ENCODE data around the gene ZNF747. TPM values are rescaled to one million over a fixed set of nuclear protein-coding genes. Genes with fewer than 3 reads are reported as not detected.

Gene ZNF747
- total RNA-seq, 2 experiments from 2014 or later = 13.6 to 15.0 TPM

- CTCF ChIA-PET = no interaction called here
- POLR2A ChIA-PET = interaction anchor here (0.6 kb wide), 1 partner anchor 16 kb away, joined by 3 read pairs; no protein-coding TSS in a partner anchor
These were observed 35.4 kb downstream of the ZNF747 start for GRCh38 chr16:30499284-30499683.

- POLR2A ChIA-PET = interaction anchor here (0.5 to 1.0 kb wide), 2 partner anchors 8 to 65 kb away, joined by 4 to 7 read pairs; partner anchors contain the start of gene DCTPP1
- CTCF ChIA-PET = interaction anchor here (0.7 kb wide), 1 partner anchor 91 kb away, joined by 3 read pairs; the partner anchor contains the start of gene ZNF785
These were observed 39.9 kb downstream of the ZNF747 start for GRCh38 chr16:30494709-30495108.

GRCh38 chr16:30493941-30494488, 40.6 kb downstream of the ZNF747 start:
- POLR2A ChIA-PET = interaction anchor here (1.0 kb wide), 1 partner anchor 64 kb away, joined by 4 read pairs; the partner anchor contains the start of gene DCTPP1
- CTCF ChIA-PET = no interaction called here

GRCh38 chr16:30491744-30492308, 42.8 kb downstream of the ZNF747 start:
- ChIA-PET CTCF (interaction anchor here (1.1 to 2.1 kb wide), 4 partner anchors 16 to 107 kb away, joined by 3 to 9 read pairs (median 5); no protein-coding TSS in a partner anchor), POLR2A (interaction anchor here (0.7 to 0.8 kb wide), 3 partner anchors 52 to 108 kb away, joined by 3 to 5 read pairs (median 4); no protein-coding TSS in a partner anchor)

- CTCF ChIA-PET = interaction anchor here (1.1 to 2.1 kb wide), 4 partner anchors 16 to 107 kb away, joined by 3 to 9 read pairs (median 5); no protein-coding TSS in a partner anchor
- POLR2A ChIA-PET = interaction anchor here (0.8 kb wide), 1 partner anchor 53 kb away, joined by 5 read pairs; no protein-coding TSS in a partner anchor
These were observed 43.4 kb downstream of the ZNF747 start for GRCh38 chr16:30491229-30491628.

- CTCF ChIA-PET = interaction anchor here (0.7 to 1.7 kb wide), 3 partner anchors 60 to 126 kb away, joined by 3 to 5 read pairs (median 3); partner anchors contain the start of gene DCTPP1
- POLR2A ChIA-PET = interaction anchor here (0.6 kb wide), 1 partner anchor 22 kb away, joined by 3 read pairs; no protein-coding TSS in a partner anchor
These were observed 44.4 kb downstream of the ZNF747 start for GRCh38 chr16:30490210-30490609.

GRCh38 chr16:30488764-30489605, 45.7 kb downstream of the ZNF747 start:
- CTCF ChIA-PET = interaction anchor here (0.7 to 2.0 kb wide), 5 partner anchors 14 to 109 kb away, joined by 3 to 6 read pairs (median 4); partner anchors contain the start of gene DCTPP1
- POLR2A ChIA-PET = interaction anchor here (0.6 kb wide), 1 partner anchor 579 kb away, joined by 5 read pairs; no protein-coding TSS in a partner anchor

GRCh38 chr16:30485818-30486436, 48.7 kb downstream of the ZNF747 start:
- CTCF ChIA-PET = interaction anchor here (0.7 kb wide), 1 partner anchor 112 kb away, joined by 3 read pairs; no protein-coding TSS in a partner anchor

GRCh38 chr16:30484887-30485286, 49.8 kb downstream of the ZNF747 start:
- ChIA-PET CTCF (interaction anchor here (1.4 kb wide), 1 partner anchor 10 kb away, joined by 4 read pairs; no protein-coding TSS in a partner anchor), POLR2A (no interaction called here)

More at GRCh38 chr16:30485818-30486436, 48.7 kb downstream of the ZNF747 start:
- POLR2A ChIA-PET = interaction anchor here (0.7 to 0.9 kb wide), 3 partner anchors 9 to 46 kb away, joined by 3 to 7 read pairs (median 7); no protein-coding TSS in a partner anchor

- ChIA-PET CTCF (interaction anchor here (0.9 to 3.2 kb wide), 3 partner anchors 47 to 52 kb away, joined by 3 to 18 read pairs (median 3); partner anchors contain the start of gene DCTPP1), POLR2A (interaction anchor here (0.8 kb wide), 1 partner anchor 32 kb away, joined by 4 read pairs; no protein-coding TSS in a partner anchor)
These were observed 52.3 kb downstream of the ZNF747 start for GRCh38 chr16:30482366-30482765.

- CTCF ChIA-PET = interaction anchor here (0.7 to 3.2 kb wide), 5 partner anchors 36 to 343 kb away, joined by 3 to 18 read pairs (median 7); partner anchors contain the start of genes DCTPP1 and SEPHS2
- POLR2A ChIA-PET = interaction anchor here (0.8 kb wide), 1 partner anchor 31 kb away, joined by 4 read pairs; no protein-coding TSS in a partner anchor
These were observed 53.3 kb downstream of the ZNF747 start for GRCh38 chr16:30481381-30481780.

Other genes starting within 250 kb of the ZNF747 start
- gene CD2BP2, start 179.6 kb downstream of the ZNF747 start, total RNA-seq = 10 to 100 TPM; 77.8 to 80.4 TPM
- 10 to 100 TPM; 56.9 to 57.8 TPM for gene TBC1D10B, start 164.4 kb downstream of the ZNF747 start, total RNA-seq
- 1 to 10 TPM in 1 of 2 experiments, under 1 TPM in 1; 0.80 to 1.6 TPM for gene MYL11, start 160.1 kb downstream of the ZNF747 start, total RNA-seq
- 100 to 1,000 TPM; 186 to 194 TPM for gene SEPTIN1, start 152.3 kb downstream of the ZNF747 start, total RNA-seq
- 10 to 100 TPM; 16.9 to 18.2 TPM for gene ZNF48, start 139.4 kb downstream of the ZNF747 start, total RNA-seq
- gene ZNF771, start 127.3 kb downstream of the ZNF747 start, total RNA-seq = 1 to 10 TPM; 7.5 to 8.3 TPM
- gene DCTPP1, start 104.8 kb downstream of the ZNF747 start, total RNA-seq = 100 to 1,000 TPM; 182 TPM
- gene SEPHS2, start 89.0 kb downstream of the ZNF747 start, total RNA-seq = 10 to 100 TPM; 70.8 to 71.3 TPM
- 100 to 1,000 TPM; 222 to 233 TPM for gene ITGAL, start 62.1 kb downstream of the ZNF747 start, total RNA-seq
- gene ZNF768, start 8.3 kb downstream of the ZNF747 start, total RNA-seq = 10 to 100 TPM; 14.6 to 15.7 TPM
- 10 to 100 TPM; 14.1 to 15.0 TPM for gene ZNF764, start 23.5 kb upstream of the ZNF747 start, total RNA-seq
- gene ZNF688, start 36.9 kb upstream of the ZNF747 start, total RNA-seq = 10 to 100 TPM in 1 of 2 experiments, 1 to 10 TPM in 1; 9.4 to 10.0 TPM
- gene ZNF785, start 50.8 kb upstream of the ZNF747 start, total RNA-seq = 10 to 100 TPM; 13.8 to 14.5 TPM
- gene ZNF689, start 75.5 kb upstream of the ZNF747 start, total RNA-seq = 10 to 100 TPM; 12.5 to 12.7 TPM
- 10 to 100 TPM; 87.8 to 95.1 TPM for gene PRR14, start 116.1 kb upstream of the ZNF747 start, total RNA-seq
- gene FBRS, start 123.6 kb upstream of the ZNF747 start, total RNA-seq = 100 to 1,000 TPM; 107 to 119 TPM
- gene SRCAP, start 164.3 kb upstream of the ZNF747 start, total RNA-seq = 10 to 100 TPM; 70.8 to 73.5 TPM
- gene PHKG2, start 213.6 kb upstream of the ZNF747 start, total RNA-seq = 10 to 100 TPM; 34.5 to 34.7 TPM
- gene CFAP119, start 227.2 kb upstream of the ZNF747 start, total RNA-seq = 1 to 10 TPM; 5.3 to 6.3 TPM
- 100 to 1,000 TPM; 125 to 129 TPM for gene RNF40, start 227.5 kb upstream of the ZNF747 start, total RNA-seq